Endometrial microvascular endothelial cells (primary cell): ENCODE measurements around the gene PDE4B. TPM values are rescaled to one million over a fixed set of nuclear protein-coding genes. Genes with fewer than 3 reads are reported as not detected.
"Not testable (repeated sequence)": the region's sequence is repeated elsewhere in the genome, so short reads cannot be mapped to it uniquely, and the experiment has no call there.

Experiments used
- in situ Hi-C: cut with HindIII; loops from 2 replicates; pipeline ENCODE4 v1.10.0; 2017; ENCODE audit warnings: low sequenced_read_pairs, low pct_unique_long_range_greater_than_20kb; ENCODE audit errors: inconsistent ontology term
- total RNA-seq: library from RNA; depleted of rRNA; stranded (reverse); fragments of >200 nt; gene quantifications from one replicate; pipeline ENCODE4 v1.2.3, GENCODE V29; 2015; ENCODE audit errors: inconsistent ontology term

PDE4B gene
- total RNA-seq, 1 donor from 2014 or later: 21.9 TPM

GRCh38 chr1:66073388-66073787 lies 280.7 kb downstream of the PDE4B start:
- in situ Hi-C loops: no loop called here

GRCh38 chr1:66074147-66074546 lies 281.5 kb downstream of the PDE4B start:
- in situ Hi-C loops: no loop called here

- in situ Hi-C loops: no loop called here
These were observed 285.7 kb downstream of the PDE4B start for GRCh38 chr1:66078412-66078811.

- in situ Hi-C loops: no loop called here
These were observed 290.3 kb downstream of the PDE4B start for GRCh38 chr1:66083003-66083402.

GRCh38 chr1:66084442-66084841 lies 291.7 kb downstream of the PDE4B start:
- in situ Hi-C loops: no loop called here

- in situ Hi-C loops: no loop called here
These were observed 292.9 kb downstream of the PDE4B start for GRCh38 chr1:66085600-66085999.

GRCh38 chr1:66088787-66089186 lies 296.1 kb downstream of the PDE4B start:
- in situ Hi-C loops: no loop called here

- in situ Hi-C loops: no loop called here
These were observed 298.3 kb downstream of the PDE4B start for GRCh38 chr1:66090859-66091457.

- in situ Hi-C loops: no loop called here
These were observed 302.5 kb downstream of the PDE4B start for GRCh38 chr1:66095190-66095589.

- in situ Hi-C loops: not testable (repeated sequence)
These were observed 308.3 kb downstream of the PDE4B start for GRCh38 chr1:66100959-66101358.

GRCh38 chr1:66104076-66104475 lies 311.4 kb downstream of the PDE4B start:
- in situ Hi-C loops: not testable (repeated sequence)

GRCh38 chr1:66108624-66109023 lies 315.9 kb downstream of the PDE4B start:
- in situ Hi-C loops: no loop called here

GRCh38 chr1:66112744-66113400 lies 320.2 kb downstream of the PDE4B start:
- in situ Hi-C loops: no loop called here

- in situ Hi-C loops: no loop called here
These were observed 326.5 kb downstream of the PDE4B start for GRCh38 chr1:66119148-66119547.

GRCh38 chr1:66124670-66125069 lies 332.0 kb downstream of the PDE4B start:
- in situ Hi-C loops: no loop called here

GRCh38 chr1:66128641-66129040 lies 335.9 kb downstream of the PDE4B start:
- in situ Hi-C loops: not testable (repeated sequence)

- in situ Hi-C loops: no loop called here
These were observed 339.6 kb downstream of the PDE4B start for GRCh38 chr1:66132324-66132723.

GRCh38 chr1:66134004-66134403 lies 341.3 kb downstream of the PDE4B start:
- in situ Hi-C loops: no loop called here

GRCh38 chr1:66135161-66135560 lies 342.5 kb downstream of the PDE4B start:
- in situ Hi-C loops: no loop called here

- in situ Hi-C loops: not testable (repeated sequence)
These were observed 343.7 kb downstream of the PDE4B start for GRCh38 chr1:66136423-66136822.

- in situ Hi-C loops: no loop called here
These were observed 344.5 kb downstream of the PDE4B start for GRCh38 chr1:66137235-66137634.
